ENCODE results near the gene NELFE. TPM values are rescaled to one million over a fixed set of nuclear protein-coding genes. Genes with fewer than 3 reads are reported as not detected.

The NELFE gene
- total RNA-seq, 1 donor from 2014 or later: 55.8 TPM

- peak; percentile 53 to 55 for DNase-seq (ENCODE audit: low read depth in 2 of 2)
These were observed 14.1 kb upstream of the NELFE start for GRCh38 chr6:31972709-31973350.

- DNase-seq (ENCODE audit: low read depth in 2 of 2): peak; percentile 99 to 100
These were observed 13.4 kb upstream of the NELFE start, which contains the start of gene DXO for GRCh38 chr6:31971993-31972708. Gene DXO, minus strand, starts transcription at chr6:31972138. Its CDS starts 463 bp downstream, at chr6:31971675.

- DNase-seq (ENCODE audit: low read depth in 2 of 2): no peak
These were observed 12.7 kb upstream of the NELFE start for GRCh38 chr6:31971279-31971992.

- peak in 1 of 2 donors; percentile 8 for DNase-seq (ENCODE audit: low read depth in 2 of 2)
These were observed 12.0 kb upstream of the NELFE start for GRCh38 chr6:31970604-31971271.

- DNase-seq (ENCODE audit: low read depth in 2 of 2): no peak
These were observed 11.2 kb upstream of the NELFE start for GRCh38 chr6:31969712-31970603.

GRCh38 chr6:31968791-31969711 is 10.3 kb upstream of the NELFE start:
- no peak for DNase-seq (ENCODE audit: low read depth in 2 of 2)

- DNase-seq (ENCODE audit: low read depth in 2 of 2): no peak
These were observed 9.6 kb upstream of the NELFE start for GRCh38 chr6:31968326-31968725.

GRCh38 chr6:31967926-31968320 is 9.2 kb upstream of the NELFE start:
- DNase-seq (ENCODE audit: low read depth in 2 of 2): no peak

GRCh38 chr6:31966997-31967925 is 8.5 kb upstream of the NELFE start:
- DNase-seq (ENCODE audit: low read depth in 2 of 2): no peak

GRCh38 chr6:31966506-31966905 is 7.7 kb upstream of the NELFE start:
- no peak for DNase-seq (ENCODE audit: low read depth in 2 of 2)

GRCh38 chr6:31965700-31966099 is 6.9 kb upstream of the NELFE start:
- no peak for DNase-seq (ENCODE audit: low read depth in 2 of 2)

GRCh38 chr6:31963921-31964320 is 5.2 kb upstream of the NELFE start:
- DNase-seq (ENCODE audit: low read depth in 2 of 2): no peak

GRCh38 chr6:31961616-31962015 is 2.8 kb upstream of the NELFE start:
- no peak for DNase-seq (ENCODE audit: low read depth in 2 of 2)

- peak in 1 of 2 donors; percentile 14 for DNase-seq (ENCODE audit: low read depth in 2 of 2)
These were observed 395 bp downstream of the NELFE start for GRCh38 chr6:31958412-31958740.

GRCh38 chr6:31956796-31957195 is 2.0 kb downstream of the NELFE start:
- DNase-seq (ENCODE audit: low read depth in 2 of 2): no peak

GRCh38 chr6:31954511-31954910 is 4.3 kb downstream of the NELFE start:
- no peak for DNase-seq (ENCODE audit: low read depth in 2 of 2)

- DNase-seq (ENCODE audit: low read depth in 2 of 2): no peak
These were observed 5.9 kb downstream of the NELFE start for GRCh38 chr6:31952890-31953289.

- DNase-seq (ENCODE audit: low read depth in 2 of 2): peak; percentile 62 to 73
These were observed 6.5 kb downstream of the NELFE start for GRCh38 chr6:31952140-31952805.
